Measurements from ENCODE around the gene NCR2.

GRCh38 chr6:41347378-41348050 lies 12.1 kb downstream of the NCR2 start:
- TF ChIP-seq, protein P1, sequence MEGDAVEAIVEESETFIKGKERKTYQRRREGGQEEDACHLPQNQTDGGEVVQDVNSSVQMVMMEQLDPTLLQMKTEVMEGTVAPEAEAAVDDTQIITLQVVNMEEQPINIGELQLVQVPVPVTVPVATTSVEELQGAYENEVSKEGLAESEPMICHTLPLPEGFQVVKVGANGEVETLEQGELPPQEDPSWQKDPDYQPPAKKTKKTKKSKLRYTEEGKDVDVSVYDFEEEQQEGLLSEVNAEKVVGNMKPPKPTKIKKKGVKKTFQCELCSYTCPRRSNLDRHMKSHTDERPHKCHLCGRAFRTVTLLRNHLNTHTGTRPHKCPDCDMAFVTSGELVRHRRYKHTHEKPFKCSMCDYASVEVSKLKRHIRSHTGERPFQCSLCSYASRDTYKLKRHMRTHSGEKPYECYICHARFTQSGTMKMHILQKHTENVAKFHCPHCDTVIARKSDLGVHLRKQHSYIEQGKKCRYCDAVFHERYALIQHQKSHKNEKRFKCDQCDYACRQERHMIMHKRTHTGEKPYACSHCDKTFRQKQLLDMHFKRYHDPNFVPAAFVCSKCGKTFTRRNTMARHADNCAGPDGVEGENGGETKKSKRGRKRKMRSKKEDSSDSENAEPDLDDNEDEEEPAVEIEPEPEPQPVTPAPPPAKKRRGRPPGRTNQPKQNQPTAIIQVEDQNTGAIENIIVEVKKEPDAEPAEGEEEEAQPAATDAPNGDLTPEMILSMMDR (IDR thresholded peaks at IDR 0.05): no peak
- TF ChIP-seq POLR2A (IDR thresholded peaks at IDR 0.05): no peak

Measured in esophagus squamous epithelium (tissue), 4 donors.